PFSK-1 (cell line): ENCODE measurements around the gene PID1.

Experiments used
- FOXP2 ChIP-seq: optimal IDR thresholded peaks from 2 replicates; pipeline ENCODE3; 2011; ENCODE audit warnings: borderline replicate concordance, control low read depth, inconsistent platforms; ENCODE audit not compliant: insufficient read depth; ENCODE audit errors: extremely low read length, extremely low read depth
- POLR2AphosphoS5 ChIP-seq: IDR thresholded peaks from 2 replicates; pipeline ENCODE4 v1.6.1; 2012; ENCODE audit warnings: low read depth, mild to moderate bottlenecking, control low read depth, low read length, moderate library complexity
- REST ChIP-seq, 2 experiments: IDR thresholded peaks; 2 replicates each; pipeline versions ENCODE4 v1.6.1 to v1.8.0; 2011 to 2012; ENCODE audit warnings: low read depth in 2 of 2, low read length in 2 of 2, control low read depth in 1 of 2, inconsistent platforms in 1 of 2, mild to moderate bottlenecking in 1 of 2, moderate library complexity in 1 of 2; ENCODE audit not compliant: insufficient read depth in 1 of 2
- SIN3A ChIP-seq: IDR thresholded peaks from 2 replicates; pipeline ENCODE4 v1.6.1; 2012; ENCODE audit warnings: mild to moderate bottlenecking, low read length, moderate library complexity, borderline replicate concordance; ENCODE audit not compliant: insufficient read depth
- TAF1 ChIP-seq: IDR thresholded peaks from 2 replicates; pipeline ENCODE4 v1.6.1; 2012; ENCODE audit warnings: low read length, control low read depth, borderline replicate concordance; ENCODE audit not compliant: insufficient read depth

PID1 gene

GRCh38 chr2:229022652-229023051 lies 248.4 kb downstream of the PID1 start:
- no peak for TF ChIP-seq SIN3A
- TF ChIP-seq POLR2AphosphoS5, result no peak
- TF ChIP-seq FOXP2, result no peak
- no peak for TF ChIP-seq TAF1
- no peak for TF ChIP-seq REST (IDR thresholded peaks at IDR 0.05; ENCODE audit: insufficient read depth in 1 of 2, low read depth in 2 of 2, low read length in 2 of 2)

- no peak for TF ChIP-seq TAF1
- no peak for TF ChIP-seq REST (IDR thresholded peaks at IDR 0.05; ENCODE audit: insufficient read depth in 1 of 2, low read depth in 2 of 2, low read length in 2 of 2)
- no peak for TF ChIP-seq SIN3A
- TF ChIP-seq FOXP2, result no peak
- TF ChIP-seq POLR2AphosphoS5, result no peak
Measured at GRCh38 chr2:229022071-229022470, 249.0 kb downstream of the PID1 start.

DNA sequence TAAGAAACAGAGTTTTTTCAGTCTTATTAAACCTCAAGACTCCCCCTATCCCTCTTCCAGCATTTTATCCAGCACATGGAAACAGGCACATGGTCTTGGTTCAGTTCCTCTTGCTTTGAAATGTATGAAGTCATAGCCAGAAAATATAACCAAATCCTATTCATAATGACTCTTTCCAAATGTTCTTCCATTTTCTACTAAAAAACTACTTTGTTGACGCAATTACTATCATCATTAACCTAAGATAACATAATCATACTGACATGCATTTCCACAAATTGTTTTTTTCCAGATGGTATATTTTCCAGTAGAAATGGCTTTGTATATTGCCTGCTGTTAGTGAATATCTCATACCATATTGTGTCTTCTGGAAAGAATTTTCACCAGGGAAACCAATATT lies 261.3 kb downstream of the PID1 start:
- TF ChIP-seq SIN3A (no peak), FOXP2 (no peak)

DNA sequence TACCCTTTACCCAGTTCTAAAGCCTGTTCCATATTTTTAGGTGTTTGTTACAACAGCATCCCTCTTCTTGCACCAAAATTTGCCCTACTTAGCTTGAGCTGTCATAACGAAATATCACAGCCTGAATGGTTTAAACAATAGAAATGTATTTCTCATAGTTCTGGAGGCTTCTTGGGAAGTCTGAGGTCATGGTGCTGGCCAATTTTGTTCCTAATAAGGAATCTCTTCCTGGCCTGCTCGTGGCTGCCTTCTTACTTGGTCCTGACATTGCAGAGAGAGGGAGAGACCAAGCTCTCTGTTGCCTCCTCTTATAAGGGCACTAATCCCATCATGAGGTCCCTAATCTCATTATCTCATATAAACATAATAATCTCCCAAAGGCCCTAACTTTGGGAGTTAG lies 267.8 kb downstream of the PID1 start:
- TF ChIP-seq REST (IDR thresholded peaks at IDR 0.05; ENCODE audit: insufficient read depth in 1 of 2, low read depth in 2 of 2, low read length in 2 of 2) (no peak), SIN3A (no peak), TAF1 (no peak), FOXP2 (no peak)

- no peak for TF ChIP-seq SIN3A
- TF ChIP-seq FOXP2, result no peak
- no peak for TF ChIP-seq TAF1
- no peak for TF ChIP-seq POLR2AphosphoS5
- TF ChIP-seq REST (IDR thresholded peaks at IDR 0.05; ENCODE audit: insufficient read depth in 1 of 2, low read depth in 2 of 2, low read length in 2 of 2), result no peak
Measured at GRCh38 chr2:229001196-229001595, 269.9 kb downstream of the PID1 start.
